Measurements from ENCODE around the gene TMEM131L. TPM values are rescaled to one million over a fixed set of nuclear protein-coding genes. Genes with fewer than 3 reads are reported as not detected.
A peak's percentile ranks its signal among the peaks of the same experiment; 100 is the strongest.

TMEM131L gene
- total and polyA plus RNA-seq, 12 donors: 2.5 to 11.7 (median 4.8) TPM

DNA sequence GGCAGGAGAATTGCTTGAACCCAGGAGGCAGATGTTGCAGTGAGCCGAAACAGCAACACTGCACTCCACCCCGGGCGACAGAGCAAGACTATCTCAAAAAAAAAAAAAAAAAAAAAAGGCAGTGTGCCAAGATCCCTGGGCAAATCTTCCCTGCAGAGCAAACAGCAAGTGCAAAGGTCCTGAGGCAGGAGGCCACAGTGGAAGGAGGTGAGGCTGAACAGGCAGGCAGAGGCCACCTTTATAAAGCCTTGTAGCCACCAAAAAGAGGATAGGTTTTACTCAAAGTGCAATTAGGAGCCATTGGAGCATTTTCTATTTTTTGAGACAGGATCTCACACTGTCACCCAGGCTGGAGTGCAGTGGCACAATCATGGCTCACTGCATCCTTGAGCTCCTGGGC is 172.8 kb downstream of the TMEM131L start:
- no peak overlapping the region for H3K27ac ChIP-seq
- H3K27me3 ChIP-seq: no peaks in the 10 kb centered on the region
- H3K36me3 ChIP-seq (replicated peaks in 1 of 2): peaks cover 0 to 4% of the 10 kb centered on the region in 2 donors
- intact Hi-C loops (cut with DNase I): no loop called here
- no peaks in the 10 kb centered on the region for H3K9me3 ChIP-seq (replicated peaks in 1 of 3)
- DNase-seq: no peak
- no peaks in the 10 kb centered on the region for H3K4me1 ChIP-seq (replicated peaks in 1 of 2)
- H3K4me3 ChIP-seq: no peak overlapping the region
- WGBS, 4 donors: 75 to 96% (median 78%) methylated on average over 3 of the region's 3 CpGs
- TF ChIP-seq, protein P1, sequence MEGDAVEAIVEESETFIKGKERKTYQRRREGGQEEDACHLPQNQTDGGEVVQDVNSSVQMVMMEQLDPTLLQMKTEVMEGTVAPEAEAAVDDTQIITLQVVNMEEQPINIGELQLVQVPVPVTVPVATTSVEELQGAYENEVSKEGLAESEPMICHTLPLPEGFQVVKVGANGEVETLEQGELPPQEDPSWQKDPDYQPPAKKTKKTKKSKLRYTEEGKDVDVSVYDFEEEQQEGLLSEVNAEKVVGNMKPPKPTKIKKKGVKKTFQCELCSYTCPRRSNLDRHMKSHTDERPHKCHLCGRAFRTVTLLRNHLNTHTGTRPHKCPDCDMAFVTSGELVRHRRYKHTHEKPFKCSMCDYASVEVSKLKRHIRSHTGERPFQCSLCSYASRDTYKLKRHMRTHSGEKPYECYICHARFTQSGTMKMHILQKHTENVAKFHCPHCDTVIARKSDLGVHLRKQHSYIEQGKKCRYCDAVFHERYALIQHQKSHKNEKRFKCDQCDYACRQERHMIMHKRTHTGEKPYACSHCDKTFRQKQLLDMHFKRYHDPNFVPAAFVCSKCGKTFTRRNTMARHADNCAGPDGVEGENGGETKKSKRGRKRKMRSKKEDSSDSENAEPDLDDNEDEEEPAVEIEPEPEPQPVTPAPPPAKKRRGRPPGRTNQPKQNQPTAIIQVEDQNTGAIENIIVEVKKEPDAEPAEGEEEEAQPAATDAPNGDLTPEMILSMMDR (IDR thresholded peaks at IDR 0.05): no peak
- no peak for TF ChIP-seq POLR2A (IDR thresholded peaks at IDR 0.05)

DNA sequence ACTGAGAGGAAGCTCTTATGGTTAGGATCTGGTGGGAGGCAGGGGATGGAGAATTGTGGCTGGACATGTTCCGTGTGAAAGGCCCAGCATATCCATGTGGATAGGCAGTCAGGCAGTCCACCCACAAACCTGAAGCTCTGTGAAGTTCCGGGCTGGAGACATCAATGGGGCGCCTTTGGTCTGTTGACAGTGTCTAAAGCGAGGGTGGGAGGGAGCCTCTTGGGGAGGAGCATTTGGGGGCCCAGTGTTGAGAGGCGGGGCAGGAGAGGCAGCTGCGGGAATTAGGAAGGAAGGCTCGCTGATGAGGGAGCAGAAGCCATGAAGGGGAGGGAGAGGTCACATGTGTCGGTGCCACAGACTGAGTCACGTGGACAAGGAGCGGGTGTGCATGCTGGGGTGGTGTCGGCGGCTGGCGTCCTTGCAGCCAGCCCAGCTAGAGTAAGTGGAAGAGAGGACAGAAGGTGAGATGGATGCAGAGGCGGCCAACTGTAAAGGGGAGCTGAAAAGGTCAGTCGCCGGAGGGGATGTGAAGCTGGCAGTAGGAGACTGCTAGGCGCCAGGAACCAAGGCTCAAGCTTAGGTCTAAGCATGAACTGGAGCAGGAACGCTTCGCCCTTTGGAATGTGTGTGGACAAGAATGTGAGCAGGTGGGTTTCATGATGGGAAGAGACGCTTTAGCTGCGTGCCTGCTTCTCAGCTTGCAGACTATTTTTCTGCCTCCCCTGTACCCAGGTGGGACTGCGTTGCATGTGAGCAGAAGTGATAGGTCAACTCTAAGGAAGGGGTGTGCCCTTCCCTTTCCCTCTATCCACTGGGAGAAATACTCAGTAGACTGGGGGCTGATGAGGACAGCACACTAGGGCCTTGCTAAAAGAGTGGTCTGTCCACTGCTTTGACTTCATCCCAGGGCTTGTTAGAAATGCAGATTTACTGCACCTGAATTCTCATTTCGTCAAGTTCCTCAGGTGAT is 174.0 kb downstream of the TMEM131L start:
- Histone ChIP-seq H3K4me1 (replicated peaks in 1 of 2) (no peaks in the 10 kb centered on the region), H3K4me3 (no peak overlapping the region), H3K27ac (no peak overlapping the region), H3K36me3 (replicated peaks in 1 of 2) (no peaks in the 10 kb centered on the region), H3K9me3 (replicated peaks in 1 of 3) (no peaks in the 10 kb centered on the region), H3K27me3 (no peaks in the 10 kb centered on the region)
- TF ChIP-seq, protein P1 (IDR thresholded peaks at IDR 0.05): no peak
- TF ChIP-seq POLR2A (IDR thresholded peaks at IDR 0.05): no peak
- WGBS, 4 donors: 78 to 81% (median 80%) methylated on average over 23 of the region's 23 CpGs
- DNase-seq: no peak
- intact Hi-C loops (cut with DNase I): no loop called here

DNA sequence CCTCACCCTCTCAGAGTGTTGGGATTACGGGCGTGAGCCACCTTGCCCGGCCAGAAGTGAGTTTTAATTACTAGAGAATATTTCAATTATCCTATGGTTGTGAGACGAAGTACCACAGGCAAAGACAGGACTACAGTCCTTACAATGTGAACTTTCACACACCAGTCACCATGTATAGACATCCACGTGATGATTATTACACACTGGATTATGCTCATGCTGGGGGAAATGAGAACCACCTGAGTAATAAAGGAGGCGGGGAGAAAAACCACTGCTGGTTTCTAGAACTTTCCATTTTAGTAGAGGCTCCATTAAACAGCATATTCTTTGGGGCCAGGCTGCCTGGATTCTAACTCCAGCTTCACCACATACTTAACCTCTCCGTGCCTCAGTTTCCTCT is 175.4 kb downstream of the TMEM131L start:
- Histone ChIP-seq H3K27me3 (no peaks in the 10 kb centered on the region), H3K4me3 (no peak overlapping the region), H3K4me1 (replicated peaks in 1 of 2) (no peaks in the 10 kb centered on the region), H3K9me3 (replicated peaks in 1 of 3) (no peaks in the 10 kb centered on the region), H3K36me3 (replicated peaks in 1 of 2) (no peaks in the 10 kb centered on the region), H3K27ac (no peak overlapping the region)
- intact Hi-C loops (cut with DNase I): no loop called here
- TF ChIP-seq, protein P1 (IDR thresholded peaks at IDR 0.05): no peak
- TF ChIP-seq POLR2A (IDR thresholded peaks at IDR 0.05): no peak
- 77 to 86% (median 82%) methylated on average over 7 of the region's 7 CpGs for WGBS, 4 donors
- DNase-seq: no peak

DNA sequence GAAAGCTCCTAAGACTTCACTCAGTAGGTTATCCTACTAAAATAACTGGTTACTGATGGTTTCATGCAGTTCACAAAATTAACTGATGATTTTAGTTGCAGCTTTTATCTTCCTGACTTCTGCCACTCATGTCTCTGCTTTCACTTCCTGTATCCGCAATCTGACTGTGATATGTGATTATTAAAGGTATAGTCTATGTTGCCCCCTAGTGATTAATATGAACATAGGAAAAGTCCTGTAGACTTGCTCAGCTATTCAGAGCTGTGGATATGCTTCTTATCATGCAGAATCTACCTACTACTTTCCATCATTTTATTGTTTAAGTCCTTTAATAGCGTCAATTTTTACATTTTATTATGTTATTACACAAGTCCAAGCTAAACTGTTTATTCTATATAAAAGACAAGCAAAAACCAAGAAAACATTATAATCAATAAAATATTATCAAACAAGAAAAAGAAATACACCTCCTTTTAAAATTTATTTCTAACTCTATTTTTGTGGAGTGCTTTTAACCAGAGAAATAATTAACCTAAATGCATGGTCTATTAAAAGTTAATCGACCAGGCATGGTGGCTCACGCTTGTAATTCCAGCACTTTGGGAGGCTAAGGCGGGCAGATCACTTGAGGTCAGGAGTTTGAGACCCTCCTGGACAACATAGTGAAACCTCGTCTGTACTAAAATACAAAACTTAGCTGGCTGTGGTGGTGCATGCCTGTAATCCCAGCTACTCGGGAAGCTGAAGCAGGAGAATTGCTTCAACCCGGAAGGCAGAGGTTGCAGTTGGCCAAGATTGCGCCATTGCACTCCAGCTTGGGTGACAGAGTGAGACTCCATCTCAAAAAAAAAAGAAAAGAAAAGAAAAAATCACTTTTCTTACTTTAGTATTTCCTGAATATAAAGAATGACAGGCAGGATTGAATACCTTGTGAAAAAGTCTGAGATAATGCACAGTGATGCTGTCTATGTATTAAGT is 177.5 kb downstream of the TMEM131L start:
- no peaks in the 10 kb centered on the region for H3K9me3 ChIP-seq (replicated peaks in 1 of 3)
- no peaks in the 10 kb centered on the region for H3K4me1 ChIP-seq (replicated peaks in 1 of 2)
- DNase-seq: no peak
- no peak overlapping the region for H3K4me3 ChIP-seq
- WGBS, 4 donors: 63 to 78% (median 71%) methylated on average over 9 of the region's 9 CpGs
- H3K27me3 ChIP-seq: no peaks in the 10 kb centered on the region
- H3K27ac ChIP-seq: no peak overlapping the region
- no peaks in the 10 kb centered on the region for H3K36me3 ChIP-seq (replicated peaks in 1 of 2)
- TF ChIP-seq, protein P1 (IDR thresholded peaks at IDR 0.05): peak in 5 of 6 experiments; percentile 19 to 61 (median 46)
- TF ChIP-seq POLR2A (IDR thresholded peaks at IDR 0.05): no peak
- intact Hi-C loops (cut with DNase I): no loop called here

Data from adrenal gland (tissue), 12 donors.